NB4 (cell line): Measurements from ENCODE around the gene SPATA13.

ENCODE experiments used
- CTCF ChIP-seq: IDR thresholded peaks from one replicate; pipeline ENCODE4 v1.5.1; 2012; ENCODE audit warnings: low read depth, low read length
- MAX ChIP-seq: IDR thresholded peaks from 2 replicates; pipeline ENCODE4 v1.6.1; 2011; ENCODE audit warnings: low read depth, low read length
- MYC ChIP-seq: IDR thresholded peaks from 2 replicates; pipeline ENCODE4 v1.6.1; 2011; ENCODE audit warnings: low read depth, low read length

- TF ChIP-seq CTCF = no peak
- no peak for TF ChIP-seq MAX
- TF ChIP-seq MYC = no peak
Measured at GRCh38 chr13:24187185-24187584, 26.7 kb downstream of the SPATA13 start.
